ENCODE results near the gene HINFP.
A peak's percentile ranks its signal among the peaks of the same experiment; 100 is the strongest.

The HINFP gene

DNA sequence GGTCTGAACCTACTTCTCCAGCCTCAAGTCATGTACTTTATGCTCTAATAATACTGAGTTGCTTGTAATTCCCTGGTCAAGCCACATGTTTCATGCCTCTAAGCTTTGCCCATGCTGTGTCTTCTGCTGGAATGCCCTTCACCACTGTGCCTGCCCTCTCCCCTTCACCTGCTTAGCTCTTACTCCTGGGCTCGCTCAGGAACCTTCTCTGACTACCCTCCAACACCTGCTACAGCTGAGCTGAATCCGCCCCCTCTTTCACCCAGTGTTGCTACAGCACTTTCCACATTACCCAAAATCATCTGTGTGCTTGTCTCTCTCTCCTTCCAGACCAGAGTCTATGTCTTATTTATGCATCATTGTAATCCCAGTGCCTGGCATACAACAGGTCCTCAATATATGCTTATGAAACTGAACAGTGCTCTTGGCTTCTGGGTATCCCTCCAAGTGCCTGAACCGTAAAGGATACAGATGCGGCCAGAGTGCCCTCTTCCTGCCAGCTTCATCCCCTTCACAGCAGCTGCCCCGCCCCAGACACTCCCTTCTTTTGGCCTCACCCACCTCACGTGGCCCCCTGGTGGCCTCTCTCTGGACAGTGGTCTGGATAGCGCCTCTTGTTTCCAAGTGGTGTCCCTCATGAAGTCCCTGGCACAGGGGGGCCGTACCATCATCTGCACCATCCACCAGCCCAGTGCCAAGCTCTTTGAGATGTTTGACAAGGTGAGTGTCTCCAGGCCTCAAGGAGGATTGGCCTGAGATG is 34.5 kb downstream of the HINFP start:
- Histone ChIP-seq H2BK12ac (ENCODE audit: low read length) (no peak overlapping the region), H3K27ac (ENCODE audit: low read depth, low read length) (no peak overlapping the region), H2AFZ (ENCODE audit: insufficient read depth, low read length, poor library complexity) (no peak overlapping the region), H3K18ac (ENCODE audit: low read length) (no peak overlapping the region), H3K4me1 (ENCODE audit: control insufficient read depth in 1 of 2, insufficient read depth in 2 of 2, low read length in 2 of 2) (no peaks in the 10 kb centered on the region), H3K14ac (ENCODE audit: low read length) (no peak overlapping the region), H4K91ac (ENCODE audit: low read depth, low read length) (no peak overlapping the region), H3K4ac (ENCODE audit: low read depth, low read length) (no peak overlapping the region), H2BK5ac (ENCODE audit: low read depth, low read length, poor library complexity) (no peak overlapping the region), H3K23ac (ENCODE audit: low read length) (no peak overlapping the region), H4K8ac (ENCODE audit: low read depth, low read length) (no peak overlapping the region), H3K4me3 (ENCODE audit: low read depth, low read length) (no peak overlapping the region), H2AK5ac (ENCODE audit: low read length) (no peak overlapping the region), H2BK120ac (ENCODE audit: insufficient read depth, low read length, poor library complexity) (no peak overlapping the region), H3K79me2 (ENCODE audit: control insufficient read depth, insufficient read depth, low read length, poor library complexity) (no peaks in the 10 kb centered on the region), H3K79me1 (ENCODE audit: low read length) (no peaks in the 10 kb centered on the region), H3K9ac (ENCODE audit: low read length) (no peak overlapping the region), H3K27me3 (ENCODE audit: insufficient read depth, low read length) (peaks cover 1% of the 10 kb centered on the region), H4K12ac (ENCODE audit: low read depth, low read length) (no peak overlapping the region), H3K36me3 (ENCODE audit: control insufficient read depth in 1 of 2, insufficient read depth in 2 of 2, low read length in 2 of 2) (no peaks in the 10 kb centered on the region), H3K4me2 (ENCODE audit: low read length) (no peak overlapping the region), H3K9me3 (ENCODE audit: insufficient read depth, low read depth, low read length) (no peaks in the 10 kb centered on the region)
- peak in 1 of 2 donors; percentile 34 for DNase-seq
- WGBS (ENCODE audit: extremely low coverage, insufficient coverage, insufficient read length) = no CpG with 5 or more reads among the region's 8 CpGs

DNA sequence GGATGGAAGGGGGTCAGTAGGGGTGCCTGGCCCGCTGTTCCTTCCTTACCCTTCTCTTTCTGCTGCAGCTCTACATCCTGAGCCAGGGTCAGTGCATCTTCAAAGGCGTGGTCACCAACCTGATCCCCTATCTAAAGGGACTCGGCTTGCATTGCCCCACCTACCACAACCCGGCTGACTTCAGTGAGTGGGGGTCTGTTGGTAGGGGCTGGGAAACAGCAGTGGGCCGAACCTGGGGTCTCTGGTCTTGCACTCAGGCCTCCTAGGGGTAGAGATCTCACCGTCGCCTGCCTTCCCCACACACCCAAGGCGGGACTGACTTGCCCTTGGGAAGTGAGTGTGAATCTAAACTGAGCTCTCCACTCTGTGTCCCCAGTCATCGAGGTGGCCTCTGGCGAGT is 35.1 kb downstream of the HINFP start:
- H3K27ac ChIP-seq (ENCODE audit: low read depth, low read length) = no peak overlapping the region
- H3K79me2 ChIP-seq (ENCODE audit: control insufficient read depth, insufficient read depth, low read length, poor library complexity) = no peaks in the 10 kb centered on the region
- no peaks in the 10 kb centered on the region for H3K27me3 ChIP-seq (ENCODE audit: insufficient read depth, low read length)
- no peaks in the 10 kb centered on the region for H3K9me3 ChIP-seq (ENCODE audit: insufficient read depth, low read depth, low read length)
- H4K12ac ChIP-seq (ENCODE audit: low read depth, low read length) = no peak overlapping the region
- no peak for DNase-seq
- no peak overlapping the region for H3K9ac ChIP-seq (ENCODE audit: low read length)
- H3K4ac ChIP-seq (ENCODE audit: low read depth, low read length) = no peak overlapping the region
- H3K18ac ChIP-seq (ENCODE audit: low read length) = no peak overlapping the region
- no peaks in the 10 kb centered on the region for H3K36me3 ChIP-seq (ENCODE audit: control insufficient read depth in 1 of 2, insufficient read depth in 2 of 2, low read length in 2 of 2)
- H2BK120ac ChIP-seq (ENCODE audit: insufficient read depth, low read length, poor library complexity) = no peak overlapping the region
- H3K14ac ChIP-seq (ENCODE audit: low read length) = no peak overlapping the region
- no peak overlapping the region for H2BK12ac ChIP-seq (ENCODE audit: low read length)
- no peak overlapping the region for H2AFZ ChIP-seq (ENCODE audit: insufficient read depth, low read length, poor library complexity)
- no peaks in the 10 kb centered on the region for H3K4me1 ChIP-seq (ENCODE audit: control insufficient read depth in 1 of 2, insufficient read depth in 2 of 2, low read length in 2 of 2)
- H2AK5ac ChIP-seq (ENCODE audit: low read length) = no peak overlapping the region
- H3K4me2 ChIP-seq (ENCODE audit: low read length) = no peak overlapping the region
- H3K23ac ChIP-seq (ENCODE audit: low read length) = no peak overlapping the region
- WGBS (ENCODE audit: extremely low coverage, insufficient coverage, insufficient read length) = no CpG with 5 or more reads among the region's 10 CpGs
- H2BK5ac ChIP-seq (ENCODE audit: low read depth, low read length, poor library complexity) = no peak overlapping the region
- H3K4me3 ChIP-seq (ENCODE audit: low read depth, low read length) = no peak overlapping the region
- H3K79me1 ChIP-seq (ENCODE audit: low read length) = no peaks in the 10 kb centered on the region
- no peak overlapping the region for H4K91ac ChIP-seq (ENCODE audit: low read depth, low read length)
- H4K8ac ChIP-seq (ENCODE audit: low read depth, low read length) = no peak overlapping the region

DNA sequence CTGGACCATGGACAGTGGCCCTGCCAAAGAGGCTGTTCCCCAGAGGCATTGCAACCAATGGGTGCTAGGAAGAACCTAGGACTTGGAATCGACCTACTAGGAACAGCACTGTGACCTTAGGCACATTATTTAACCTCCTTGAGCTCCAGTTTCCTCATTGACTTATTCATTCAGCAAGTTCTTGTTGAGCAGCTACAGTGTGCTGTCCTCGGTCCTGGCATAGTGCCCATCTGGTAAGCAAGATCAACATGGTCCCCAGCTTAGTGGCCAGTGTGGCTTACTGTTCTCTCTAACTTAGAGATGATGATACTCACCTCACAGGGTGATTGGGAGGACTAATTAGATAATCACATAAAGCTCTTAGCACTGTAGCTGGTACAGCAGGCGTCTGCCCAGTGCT is 35.7 kb downstream of the HINFP start:
- H3K4ac ChIP-seq (ENCODE audit: low read depth, low read length) = no peak overlapping the region
- H3K14ac ChIP-seq (ENCODE audit: low read length) = no peak overlapping the region
- H3K79me1 ChIP-seq (ENCODE audit: low read length) = no peaks in the 10 kb centered on the region
- H2BK12ac ChIP-seq (ENCODE audit: low read length) = no peak overlapping the region
- no peak overlapping the region for H4K91ac ChIP-seq (ENCODE audit: low read depth, low read length)
- H3K27ac ChIP-seq (ENCODE audit: low read depth, low read length) = no peak overlapping the region
- H3K9me3 ChIP-seq (ENCODE audit: insufficient read depth, low read depth, low read length) = no peaks in the 10 kb centered on the region
- H3K36me3 ChIP-seq (ENCODE audit: control insufficient read depth in 1 of 2, insufficient read depth in 2 of 2, low read length in 2 of 2) = no peaks in the 10 kb centered on the region
- WGBS (ENCODE audit: extremely low coverage, insufficient coverage, insufficient read length) = no CpG with 5 or more reads among the region's 3 CpGs
- H2BK5ac ChIP-seq (ENCODE audit: low read depth, low read length, poor library complexity) = no peak overlapping the region
- H3K79me2 ChIP-seq (ENCODE audit: control insufficient read depth, insufficient read depth, low read length, poor library complexity) = no peaks in the 10 kb centered on the region
- no peak overlapping the region for H4K12ac ChIP-seq (ENCODE audit: low read depth, low read length)
- H2AK5ac ChIP-seq (ENCODE audit: low read length) = no peak overlapping the region
- H3K18ac ChIP-seq (ENCODE audit: low read length) = no peak overlapping the region
- no peak overlapping the region for H2BK120ac ChIP-seq (ENCODE audit: insufficient read depth, low read length, poor library complexity)
- H4K8ac ChIP-seq (ENCODE audit: low read depth, low read length) = no peak overlapping the region
- no peak overlapping the region for H3K4me3 ChIP-seq (ENCODE audit: low read depth, low read length)
- no peak for DNase-seq
- H2AFZ ChIP-seq (ENCODE audit: insufficient read depth, low read length, poor library complexity) = no peak overlapping the region
- no peaks in the 10 kb centered on the region for H3K27me3 ChIP-seq (ENCODE audit: insufficient read depth, low read length)
- no peak overlapping the region for H3K4me2 ChIP-seq (ENCODE audit: low read length)
- no peaks in the 10 kb centered on the region for H3K4me1 ChIP-seq (ENCODE audit: control insufficient read depth in 1 of 2, insufficient read depth in 2 of 2, low read length in 2 of 2)
- no peak overlapping the region for H3K23ac ChIP-seq (ENCODE audit: low read length)
- no peak overlapping the region for H3K9ac ChIP-seq (ENCODE audit: low read length)

DNA sequence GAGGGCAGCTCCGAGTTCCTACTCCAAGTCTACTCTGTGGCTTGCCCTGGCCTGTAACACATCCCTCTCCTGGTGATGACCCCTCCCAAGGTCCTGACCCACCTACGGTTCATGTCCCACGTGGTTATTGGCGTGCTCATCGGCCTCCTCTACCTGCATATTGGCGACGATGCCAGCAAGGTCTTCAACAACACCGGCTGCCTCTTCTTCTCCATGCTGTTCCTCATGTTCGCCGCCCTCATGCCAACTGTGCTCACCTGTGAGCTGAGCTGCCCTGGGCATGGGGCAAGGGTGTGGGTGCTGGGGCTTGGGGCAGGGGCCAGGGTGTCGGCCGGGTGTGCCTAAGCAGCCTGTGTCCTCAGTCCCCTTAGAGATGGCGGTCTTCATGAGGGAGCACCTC is 37.1 kb downstream of the HINFP start:
- H2BK120ac ChIP-seq (ENCODE audit: insufficient read depth, low read length, poor library complexity) = no peak overlapping the region
- H3K27me3 ChIP-seq (ENCODE audit: insufficient read depth, low read length) = no peaks in the 10 kb centered on the region
- no peak overlapping the region for H3K27ac ChIP-seq (ENCODE audit: low read depth, low read length)
- no peak overlapping the region for H3K23ac ChIP-seq (ENCODE audit: low read length)
- H3K4ac ChIP-seq (ENCODE audit: low read depth, low read length) = no peak overlapping the region
- H3K9ac ChIP-seq (ENCODE audit: low read length) = no peak overlapping the region
- no peak overlapping the region for H3K4me2 ChIP-seq (ENCODE audit: low read length)
- H3K18ac ChIP-seq (ENCODE audit: low read length) = no peak overlapping the region
- no peaks in the 10 kb centered on the region for H3K36me3 ChIP-seq (ENCODE audit: control insufficient read depth in 1 of 2, insufficient read depth in 2 of 2, low read length in 2 of 2)
- no peak overlapping the region for H4K8ac ChIP-seq (ENCODE audit: low read depth, low read length)
- no peak for DNase-seq
- H3K79me1 ChIP-seq (ENCODE audit: low read length) = no peaks in the 10 kb centered on the region
- no peak overlapping the region for H2AFZ ChIP-seq (ENCODE audit: insufficient read depth, low read length, poor library complexity)
- H2BK5ac ChIP-seq (ENCODE audit: low read depth, low read length, poor library complexity) = no peak overlapping the region
- no CpG with 5 or more reads among the region's 13 CpGs for WGBS (ENCODE audit: extremely low coverage, insufficient coverage, insufficient read length)
- no peak overlapping the region for H2BK12ac ChIP-seq (ENCODE audit: low read length)
- no peak overlapping the region for H4K12ac ChIP-seq (ENCODE audit: low read depth, low read length)
- no peaks in the 10 kb centered on the region for H3K79me2 ChIP-seq (ENCODE audit: control insufficient read depth, insufficient read depth, low read length, poor library complexity)
- H3K4me3 ChIP-seq (ENCODE audit: low read depth, low read length) = no peak overlapping the region
- no peak overlapping the region for H4K91ac ChIP-seq (ENCODE audit: low read depth, low read length)
- no peaks in the 10 kb centered on the region for H3K4me1 ChIP-seq (ENCODE audit: control insufficient read depth in 1 of 2, insufficient read depth in 2 of 2, low read length in 2 of 2)
- no peak overlapping the region for H3K14ac ChIP-seq (ENCODE audit: low read length)
- H2AK5ac ChIP-seq (ENCODE audit: low read length) = no peak overlapping the region
- H3K9me3 ChIP-seq (ENCODE audit: insufficient read depth, low read depth, low read length) = no peaks in the 10 kb centered on the region

All from trophoblast cell (in vitro differentiated cells and primary cell).